Spleen (tissue), 7 donors: Measurements from ENCODE around the gene RABEP1.

Experiments
- POLR2A ChIP-seq, 3 donors: fragments of 450-650 bp; IDR thresholded peaks; one replicate each; pipeline ENCODE4 v1.5.1; 2017; ENCODE audit warnings: antibody characterized with exemption in 3 of 3, mild to moderate bottlenecking in 1 of 3
- POLR2AphosphoS5 ChIP-seq, 3 donors: sonication (generic); formaldehyde crosslinking; IDR thresholded peaks; one replicate each; pipeline ENCODE4 v1.5.1; 2017; ENCODE audit warnings: antibody characterized with exemption in 3 of 3
- TF ChIP-seq, protein P1 (sequence below), 11 experiments: fragments of 200-600 bp in 7 of 11; fragments of 450-650 bp in 4 of 11; sonication (generic) in 4 of 11; IDR thresholded peaks in 8 of 11; conservative IDR thresholded peaks in 3 of 11; 1 replicate in 7 of 11; 2 replicates in 4 of 11; pipeline versions ENCODE4 v1.4.0 to v1.8.0; 2016 to 2021; ENCODE audit warnings: antibody characterized with exemption in 11 of 11, inconsistent platforms in 4 of 11, mild to moderate bottlenecking in 1 of 11
- donor health status: DM: no; HTN: no; CAD: no; lungs with moderate emphysema.
- donor health status: DM: no; HTN: no; CAD: no.
- donor health status: DM: no; HTN: no; CAD: no.

DNA sequence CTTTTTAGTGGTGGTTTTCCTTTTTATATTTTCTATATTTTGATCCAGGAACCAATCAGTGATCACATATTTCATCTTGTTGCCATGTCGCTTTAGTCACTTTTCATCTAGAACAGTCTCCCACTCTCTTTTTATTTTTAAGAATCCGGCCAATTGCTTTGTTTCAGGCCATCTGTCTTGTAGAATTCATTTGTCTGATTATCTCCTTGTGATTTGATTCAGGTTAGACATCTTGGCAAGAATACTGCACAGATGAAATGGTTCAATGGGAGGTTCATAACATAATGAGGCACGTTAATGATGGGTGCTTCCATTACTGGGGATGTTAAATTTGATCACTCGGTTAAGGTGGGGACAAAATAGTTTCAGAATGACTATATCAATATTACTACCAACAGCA, 88.3 kb downstream of the RABEP1 start:
- TF ChIP-seq, protein P1, sequence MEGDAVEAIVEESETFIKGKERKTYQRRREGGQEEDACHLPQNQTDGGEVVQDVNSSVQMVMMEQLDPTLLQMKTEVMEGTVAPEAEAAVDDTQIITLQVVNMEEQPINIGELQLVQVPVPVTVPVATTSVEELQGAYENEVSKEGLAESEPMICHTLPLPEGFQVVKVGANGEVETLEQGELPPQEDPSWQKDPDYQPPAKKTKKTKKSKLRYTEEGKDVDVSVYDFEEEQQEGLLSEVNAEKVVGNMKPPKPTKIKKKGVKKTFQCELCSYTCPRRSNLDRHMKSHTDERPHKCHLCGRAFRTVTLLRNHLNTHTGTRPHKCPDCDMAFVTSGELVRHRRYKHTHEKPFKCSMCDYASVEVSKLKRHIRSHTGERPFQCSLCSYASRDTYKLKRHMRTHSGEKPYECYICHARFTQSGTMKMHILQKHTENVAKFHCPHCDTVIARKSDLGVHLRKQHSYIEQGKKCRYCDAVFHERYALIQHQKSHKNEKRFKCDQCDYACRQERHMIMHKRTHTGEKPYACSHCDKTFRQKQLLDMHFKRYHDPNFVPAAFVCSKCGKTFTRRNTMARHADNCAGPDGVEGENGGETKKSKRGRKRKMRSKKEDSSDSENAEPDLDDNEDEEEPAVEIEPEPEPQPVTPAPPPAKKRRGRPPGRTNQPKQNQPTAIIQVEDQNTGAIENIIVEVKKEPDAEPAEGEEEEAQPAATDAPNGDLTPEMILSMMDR (IDR thresholded peaks at IDR 0.05 in 8 of 11, conservative IDR thresholded peaks at IDR 0.05 in 3 of 11), result no peak
- TF ChIP-seq POLR2A (IDR thresholded peaks at IDR 0.05) (no peak), POLR2AphosphoS5 (IDR thresholded peaks at IDR 0.05) (no peak)
